GM18498 (cell line): ENCODE results near the gene LIPC.

Source experiments
- ATAC-seq: cut with Tn5 transposase; IDR thresholded peaks from one replicate; pipeline ENCODE4 v1.9.1; 2021; ENCODE audit warnings: mild to moderate bottlenecking, moderate library complexity; ENCODE audit not compliant: unreplicated experiment

LIPC gene

GRCh38 chr15:58433597-58434333, 2.0 kb downstream of the LIPC start:
- ATAC-seq, result no peak

- ATAC-seq, result no peak
Observed at GRCh38 chr15:58434334-58434875, 2.6 kb downstream of the LIPC start.

- ATAC-seq, result no peak
Observed at GRCh38 chr15:58436552-58436951, 4.8 kb downstream of the LIPC start.

DNA sequence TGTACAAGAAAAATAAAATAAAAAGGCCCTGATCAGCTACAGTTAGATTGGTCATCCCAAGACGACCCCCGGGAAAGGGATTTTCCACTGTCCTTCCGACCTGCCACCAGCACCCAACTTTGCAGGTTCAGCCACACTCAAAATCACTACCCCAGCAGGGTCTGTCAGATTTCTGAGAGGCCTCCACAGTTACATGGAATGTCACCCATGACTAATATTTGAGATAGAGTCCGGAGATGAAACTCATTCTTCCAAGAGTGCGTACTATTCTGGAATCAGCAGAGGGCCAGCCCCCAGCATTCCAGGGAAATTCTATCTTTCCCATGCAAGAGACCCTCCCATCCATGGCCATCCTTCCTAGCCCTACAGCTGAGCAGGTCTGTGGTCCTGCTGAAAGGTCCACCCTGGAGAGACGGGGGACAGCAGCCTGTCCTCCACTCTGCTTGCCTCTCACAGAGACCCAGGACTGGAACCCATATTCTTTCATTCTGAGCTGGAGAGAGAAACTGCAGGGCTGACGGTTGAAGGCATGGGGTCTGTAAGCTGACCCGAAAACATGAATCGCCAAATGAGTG, 5.8 kb downstream of the LIPC start:
- ATAC-seq, result no peak

GRCh38 chr15:58438111-58438510, 6.3 kb downstream of the LIPC start:
- no peak for ATAC-seq

DNA sequence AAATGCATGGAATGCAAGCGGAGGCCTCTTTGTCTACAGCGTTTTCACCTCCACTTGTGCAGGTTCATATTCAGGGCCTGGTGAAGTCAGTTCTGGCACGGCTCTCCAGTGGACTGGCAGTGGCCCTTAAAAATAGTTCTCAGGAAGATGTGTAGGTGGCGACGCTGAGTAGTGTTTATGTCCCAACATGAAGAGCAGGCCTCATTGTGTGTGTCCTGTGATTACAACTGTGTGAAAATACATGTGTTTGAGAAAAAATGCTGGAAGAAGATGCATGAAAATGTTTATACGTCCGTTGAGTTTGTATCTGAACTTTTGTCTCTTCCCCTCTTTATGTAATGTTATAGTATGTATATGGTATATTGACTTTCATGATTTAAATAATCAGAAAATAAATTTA, 7.2 kb downstream of the LIPC start:
- no peak for ATAC-seq

DNA sequence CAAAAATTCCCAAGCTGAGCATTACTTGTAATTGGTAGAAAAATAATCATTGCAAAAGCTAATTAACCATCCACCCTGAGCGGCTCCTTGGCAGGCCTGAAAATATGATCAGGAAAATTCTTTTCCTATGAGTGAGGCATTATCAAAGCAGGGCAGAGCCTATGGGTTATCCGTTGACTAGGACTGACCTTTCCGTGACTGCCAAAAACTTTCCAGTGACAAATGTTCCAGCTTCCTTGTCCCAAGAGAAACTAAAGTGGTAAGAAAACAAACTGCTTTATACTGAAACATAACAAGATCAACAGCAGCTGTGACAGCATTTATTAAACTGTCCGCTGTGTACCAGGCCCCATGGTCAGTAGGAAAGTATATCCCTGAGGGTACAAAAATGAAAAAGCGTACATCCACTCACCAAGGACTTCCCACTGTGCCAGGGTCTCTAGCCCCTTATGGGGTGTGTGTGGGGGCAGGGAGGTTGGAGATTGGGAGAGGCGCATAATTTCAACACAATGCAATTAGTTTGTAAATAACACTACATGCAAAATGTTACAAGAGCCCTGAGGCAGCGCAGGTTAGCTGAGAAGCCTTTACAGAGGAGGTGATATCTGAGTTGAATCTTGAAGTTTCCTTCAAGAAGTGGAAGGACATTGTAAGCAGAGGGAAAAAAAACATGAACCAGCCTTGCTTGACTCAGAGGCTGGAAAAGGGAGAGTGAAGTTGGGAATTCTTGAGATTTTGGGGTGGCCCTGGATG, 8.5 kb downstream of the LIPC start:
- ATAC-seq, result no peak

- ATAC-seq, result no peak
Observed at GRCh38 chr15:58440922-58441321, 9.1 kb downstream of the LIPC start.

DNA sequence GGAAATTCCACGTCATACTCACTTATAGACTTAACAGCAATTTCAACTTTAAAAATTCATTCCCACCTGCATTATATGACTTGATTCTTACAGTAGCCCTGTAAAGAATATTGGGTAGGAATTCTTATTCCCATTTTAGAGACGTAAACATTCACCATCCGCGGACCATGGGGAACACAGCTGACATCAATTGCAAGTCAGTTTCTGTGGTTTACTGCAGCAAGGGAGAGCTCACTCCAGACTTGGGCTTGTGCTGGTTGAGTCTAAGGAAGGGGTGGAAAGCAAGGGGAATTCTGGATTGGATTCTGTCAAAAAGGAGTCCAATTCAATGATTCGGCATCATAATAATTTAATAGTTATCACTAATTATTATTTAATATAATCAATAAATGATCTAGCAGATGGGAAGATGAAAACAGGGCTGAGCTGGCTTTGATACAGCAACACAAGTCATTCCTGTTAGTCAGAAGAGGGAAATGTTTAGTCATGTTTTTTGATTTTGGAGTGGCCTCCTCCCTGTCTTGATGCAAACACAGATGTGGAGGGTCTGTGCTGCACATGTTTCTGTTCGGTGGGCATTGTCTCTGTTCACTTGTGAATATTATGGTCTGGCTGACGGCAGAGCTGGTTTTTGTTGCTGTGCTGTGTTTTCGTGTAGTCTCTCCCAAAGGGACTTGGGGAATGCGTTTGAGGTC, 9.7 kb downstream of the LIPC start:
- ATAC-seq, result no peak

DNA sequence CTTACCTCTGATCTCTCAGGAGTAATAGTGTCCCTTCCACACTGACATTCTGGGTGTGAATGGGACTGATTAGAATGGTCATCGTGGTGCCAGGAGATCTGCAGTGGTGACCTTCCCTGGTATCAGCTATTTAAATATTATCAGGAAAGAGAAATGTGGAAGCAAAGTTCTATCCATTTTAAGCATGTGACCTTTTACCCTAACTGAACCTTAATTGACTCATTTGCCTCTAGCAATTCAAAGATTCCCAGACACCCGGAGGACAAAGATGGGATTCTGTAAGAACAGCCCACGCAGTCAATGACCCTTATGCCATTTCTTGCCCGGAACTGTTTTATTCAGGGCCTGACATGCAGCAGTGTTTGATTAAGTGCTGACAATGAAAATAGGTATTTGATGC, 10.3 kb downstream of the LIPC start:
- ATAC-seq, result no peak

GRCh38 chr15:58443308-58443707, 11.5 kb downstream of the LIPC start:
- no peak for ATAC-seq

DNA sequence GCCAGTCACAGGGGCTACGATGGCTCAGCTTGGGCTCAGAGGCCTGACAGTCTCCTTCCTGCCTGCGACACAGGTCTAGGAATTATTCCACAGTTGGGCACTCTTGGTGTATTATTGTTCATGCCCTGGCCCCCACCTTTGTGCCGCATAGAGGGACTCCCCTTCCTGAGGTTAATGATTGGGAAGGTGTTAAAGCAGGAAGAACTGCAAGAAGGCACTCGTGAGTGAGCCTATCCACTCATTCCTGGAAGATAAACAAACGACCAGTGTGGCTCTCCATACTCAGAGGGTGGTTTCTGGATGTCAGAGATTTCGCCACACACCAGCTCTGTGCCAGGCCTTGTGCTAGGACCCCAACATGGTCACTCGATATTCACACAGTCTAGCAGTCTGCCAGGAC, 12.3 kb downstream of the LIPC start:
- ATAC-seq, result no peak

GRCh38 chr15:58444658-58445332, 13.0 kb downstream of the LIPC start:
- no peak for ATAC-seq

GRCh38 chr15:58445865-58446264, 14.1 kb downstream of the LIPC start:
- ATAC-seq, result no peak

GRCh38 chr15:58446521-58446920, 14.7 kb downstream of the LIPC start:
- ATAC-seq, result no peak

DNA sequence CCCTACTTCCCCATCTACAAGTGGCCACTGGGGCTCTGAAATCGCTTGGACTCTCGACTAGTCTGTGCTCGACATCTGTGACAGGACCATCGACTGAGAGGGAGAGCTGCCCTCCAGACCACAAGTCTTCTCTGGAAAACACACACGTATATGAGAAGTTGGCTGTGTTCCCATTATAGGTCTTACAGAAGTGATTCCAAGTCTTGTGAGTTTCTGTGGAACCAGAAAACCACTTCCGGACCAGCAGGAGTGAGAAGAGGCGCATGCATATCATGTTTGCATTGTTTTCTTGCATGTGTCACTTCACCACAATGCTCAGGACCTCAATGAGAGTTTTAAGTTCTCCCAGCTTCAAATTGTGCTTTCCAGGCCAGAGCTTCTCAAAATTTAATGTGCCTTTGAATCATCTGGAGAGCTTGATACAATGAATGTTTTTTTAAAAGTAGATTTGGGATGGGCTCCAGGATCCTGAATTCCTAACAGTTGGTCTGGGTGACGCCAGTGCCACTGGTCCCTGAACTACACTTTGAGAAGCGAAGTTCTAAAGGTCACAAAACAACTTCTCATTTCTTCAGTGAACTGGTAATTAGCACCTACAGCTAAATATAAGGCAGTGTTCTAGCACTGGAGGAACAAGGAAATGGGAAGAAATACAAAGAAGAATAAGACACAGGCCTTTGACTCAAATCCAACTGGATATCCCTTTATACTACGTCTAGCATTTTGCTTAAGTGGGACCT, 15.7 kb downstream of the LIPC start:
- ATAC-seq, result no peak

DNA sequence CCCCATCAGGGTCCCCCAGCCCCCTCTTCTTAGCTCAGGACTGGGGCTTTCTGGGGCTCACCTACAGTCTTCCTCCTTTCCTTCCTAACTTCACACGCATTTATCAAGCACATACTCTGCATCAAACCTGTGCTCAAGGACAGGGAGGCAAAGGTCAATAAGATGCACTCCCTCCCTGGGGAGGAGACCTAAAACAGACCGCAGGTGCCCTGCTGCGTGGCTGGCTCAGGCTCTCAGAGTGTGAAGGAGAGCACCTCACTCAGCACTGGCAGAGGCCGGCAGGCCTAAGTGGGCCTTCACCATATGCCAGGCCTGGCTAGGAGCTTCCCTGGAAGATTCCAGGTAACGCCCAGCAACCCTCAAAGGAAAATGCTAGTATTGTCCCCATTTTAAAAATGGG, 16.5 kb downstream of the LIPC start:
- ATAC-seq, result no peak

DNA sequence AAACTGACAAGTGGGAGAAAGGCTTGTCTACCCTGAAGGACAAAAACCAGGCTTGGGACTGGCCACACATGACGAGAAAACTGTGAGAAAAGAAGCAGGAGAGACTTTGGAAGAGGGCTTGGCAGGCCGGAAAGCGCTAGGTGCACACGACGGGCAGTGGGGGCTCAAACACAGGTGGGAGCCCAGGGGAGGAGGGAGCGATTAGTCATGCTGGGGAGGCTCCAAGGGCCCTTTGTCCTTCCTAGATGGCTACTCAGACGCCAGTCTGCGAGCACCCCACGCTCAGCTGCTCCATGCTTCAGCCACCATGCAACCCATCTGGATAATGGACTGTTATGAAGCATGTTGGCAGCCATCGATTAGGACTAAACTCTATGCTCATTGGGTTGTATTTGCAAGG, 17.1 kb downstream of the LIPC start:
- no peak for ATAC-seq

GRCh38 chr15:58451826-58452225, 20.0 kb downstream of the LIPC start:
- ATAC-seq, result no peak

GRCh38 chr15:58452775-58453174, 21.0 kb downstream of the LIPC start:
- ATAC-seq, result no peak
